Parathyroid adenoma (tissue), 2 donors: Measurements from ENCODE around the gene SYNRG.
A peak's percentile ranks its signal among the peaks of the same experiment; 100 is the strongest.

Experiments
- H2AFZ ChIP-seq: fragments of 300-600 bp; sonication (generic); one replicate; pipeline ENCODE4 v1.7.0; 2017; ENCODE audit warnings: antibody characterized with exemption, mild to moderate bottlenecking
- H3K27ac ChIP-seq: fragments of 300-600 bp; sonication (generic); one replicate; pipeline ENCODE4 v1.7.0; 2017
- H3K27me3 ChIP-seq: fragments of 300-600 bp; sonication (generic); one replicate; pipeline ENCODE4 v1.7.0; 2017; ENCODE audit warnings: low read length; ENCODE audit not compliant: control insufficient read depth, insufficient read depth
- H3K36me3 ChIP-seq: fragments of 300-600 bp; sonication (generic); one replicate; pipeline ENCODE4 v1.7.0; 2017; ENCODE audit warnings: low read length; ENCODE audit not compliant: control insufficient read depth, insufficient read depth
- H3K4me1 ChIP-seq: fragments of 300-600 bp; sonication (generic); one replicate; pipeline ENCODE4 v1.7.0; 2017; ENCODE audit warnings: control low read depth
- H3K4me2 ChIP-seq: fragments of 300-600 bp; sonication (generic); one replicate; pipeline ENCODE4 v1.7.0; 2017; ENCODE audit warnings: low read length
- H3K4me3 ChIP-seq: fragments of 300-600 bp; sonication (generic); one replicate; pipeline ENCODE4 v1.7.0; 2017; ENCODE audit warnings: low read depth, low read length
- H3K79me2 ChIP-seq: fragments of 300-600 bp; sonication (generic); one replicate; pipeline ENCODE4 v1.7.0; 2017; ENCODE audit warnings: control low read depth
- H3K9ac ChIP-seq: fragments of 300-600 bp; sonication (generic); one replicate; pipeline ENCODE4 v1.7.0; 2017; ENCODE audit warnings: mild to moderate bottlenecking
- H3K9me3 ChIP-seq: fragments of 300-600 bp; sonication (generic); one replicate; pipeline ENCODE4 v1.7.0; 2017; ENCODE audit warnings: low read length; ENCODE audit not compliant: control insufficient read depth
- TF ChIP-seq, protein P1 (sequence below): fragments of 300-600 bp; sonication (generic); IDR thresholded peaks from one replicate; pipeline ENCODE4 v1.7.0; 2017; ENCODE audit warnings: antibody characterized with exemption, mild to moderate bottlenecking
- donor health status: primary hyperparathyroidism.

The SYNRG gene

GRCh38 chr17:37488009-37488604, 121.1 kb downstream of the SYNRG start:
- peak overlapping the region; percentile 75 for H3K4me3 ChIP-seq
- H3K4me1 ChIP-seq, result peaks cover 8% of the 10 kb centered on the region
- H3K79me2 ChIP-seq, result no peaks in the 10 kb centered on the region
- H3K4me2 ChIP-seq, result peak overlapping the region; percentile 96
- H2AFZ ChIP-seq, result peak overlapping the region; percentile 98
- H3K9me3 ChIP-seq, result no peaks in the 10 kb centered on the region
- peak overlapping the region; percentile 91 for H3K27ac ChIP-seq
- H3K36me3 ChIP-seq, result no peaks in the 10 kb centered on the region
- TF ChIP-seq, protein P1, sequence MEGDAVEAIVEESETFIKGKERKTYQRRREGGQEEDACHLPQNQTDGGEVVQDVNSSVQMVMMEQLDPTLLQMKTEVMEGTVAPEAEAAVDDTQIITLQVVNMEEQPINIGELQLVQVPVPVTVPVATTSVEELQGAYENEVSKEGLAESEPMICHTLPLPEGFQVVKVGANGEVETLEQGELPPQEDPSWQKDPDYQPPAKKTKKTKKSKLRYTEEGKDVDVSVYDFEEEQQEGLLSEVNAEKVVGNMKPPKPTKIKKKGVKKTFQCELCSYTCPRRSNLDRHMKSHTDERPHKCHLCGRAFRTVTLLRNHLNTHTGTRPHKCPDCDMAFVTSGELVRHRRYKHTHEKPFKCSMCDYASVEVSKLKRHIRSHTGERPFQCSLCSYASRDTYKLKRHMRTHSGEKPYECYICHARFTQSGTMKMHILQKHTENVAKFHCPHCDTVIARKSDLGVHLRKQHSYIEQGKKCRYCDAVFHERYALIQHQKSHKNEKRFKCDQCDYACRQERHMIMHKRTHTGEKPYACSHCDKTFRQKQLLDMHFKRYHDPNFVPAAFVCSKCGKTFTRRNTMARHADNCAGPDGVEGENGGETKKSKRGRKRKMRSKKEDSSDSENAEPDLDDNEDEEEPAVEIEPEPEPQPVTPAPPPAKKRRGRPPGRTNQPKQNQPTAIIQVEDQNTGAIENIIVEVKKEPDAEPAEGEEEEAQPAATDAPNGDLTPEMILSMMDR, result no peak
- H3K27me3 ChIP-seq, result no peaks in the 10 kb centered on the region
- H3K9ac ChIP-seq, result no peak overlapping the region

- no peak overlapping the region for H2AFZ ChIP-seq
- TF ChIP-seq, protein P1, result no peak
- no peak overlapping the region for H3K4me3 ChIP-seq
- H3K36me3 ChIP-seq, result no peaks in the 10 kb centered on the region
- H3K27me3 ChIP-seq, result no peaks in the 10 kb centered on the region
- no peaks in the 10 kb centered on the region for H3K9me3 ChIP-seq
- no peaks in the 10 kb centered on the region for H3K79me2 ChIP-seq
- H3K4me2 ChIP-seq, result no peak overlapping the region
- H3K9ac ChIP-seq, result no peak overlapping the region
- peaks cover 8% of the 10 kb centered on the region for H3K4me1 ChIP-seq
- no peak overlapping the region for H3K27ac ChIP-seq
These were observed 123.2 kb downstream of the SYNRG start for GRCh38 chr17:37485938-37486570.

- no peak overlapping the region for H3K4me3 ChIP-seq
- H3K27ac ChIP-seq, result peak overlapping the region; percentile 22
These were observed 125.7 kb downstream of the SYNRG start for GRCh38 chr17:37483311-37484039.

GRCh38 chr17:37481001-37481665, 128.1 kb downstream of the SYNRG start:
- no peak overlapping the region for H3K4me2 ChIP-seq
- TF ChIP-seq, protein P1, result no peak
- no peaks in the 10 kb centered on the region for H3K9me3 ChIP-seq
- H3K27ac ChIP-seq, result no peak overlapping the region
- no peaks in the 10 kb centered on the region for H3K4me1 ChIP-seq
- no peaks in the 10 kb centered on the region for H3K79me2 ChIP-seq
- no peak overlapping the region for H3K4me3 ChIP-seq
- no peaks in the 10 kb centered on the region for H3K36me3 ChIP-seq
- no peaks in the 10 kb centered on the region for H3K27me3 ChIP-seq
- no peak overlapping the region for H3K9ac ChIP-seq
- no peak overlapping the region for H2AFZ ChIP-seq

More at GRCh38 chr17:37483311-37484039, 125.7 kb downstream of the SYNRG start:
- Histone ChIP-seq H3K4me1 (peaks cover 8% of the 10 kb centered on the region), H3K79me2 (no peaks in the 10 kb centered on the region), H3K4me2 (no peak overlapping the region), H3K27me3 (no peaks in the 10 kb centered on the region), H3K9me3 (no peaks in the 10 kb centered on the region), H2AFZ (no peak overlapping the region), H3K36me3 (no peaks in the 10 kb centered on the region), H3K9ac (no peak overlapping the region)
- TF ChIP-seq, protein P1, result no peak
